Measurements from ENCODE around the gene IDI1.

- no peak for TF ChIP-seq CTCF (IDR thresholded peaks at IDR 0.05)
- no peak for TF ChIP-seq POLR2A (IDR thresholded peaks at IDR 0.05)
- TF ChIP-seq POLR2AphosphoS5 (IDR thresholded peaks at IDR 0.05) = no peak
These were observed 37.2 kb downstream of the IDI1 start for GRCh38 chr10:1011696-1012095.
